Measurements from ENCODE around the gene CCL27.
A peak's percentile ranks its signal among the peaks of the same experiment; 100 is the strongest.

CCL27 gene

GRCh38 chr9:34655394-34655793 is 7.1 kb downstream of the CCL27 start:
- no peak for TF ChIP-seq CTCF (IDR thresholded peaks at IDR 0.05; ENCODE audit: low read depth, low read length)
- DNase-seq, result no peak
- Histone ChIP-seq H3K4me3 (ENCODE audit: low read depth, low read length) (peak overlapping the region; percentile 41), H3K27me3 (no peaks in the 10 kb centered on the region), H3K9me3 (no peaks in the 10 kb centered on the region), H3K36me3 (peaks cover 6% of the 10 kb centered on the region; the same call in 1 of the 2 replicates), H3K4me1 (peaks cover 44% of the 10 kb centered on the region)

GRCh38 chr9:34654323-34655051 is 8.0 kb downstream of the CCL27 start:
- H3K9me3 ChIP-seq, result no peaks in the 10 kb centered on the region
- DNase-seq, result peak; percentile 98
- H3K4me1 ChIP-seq, result peaks cover 44% of the 10 kb centered on the region
- TF ChIP-seq CTCF (IDR thresholded peaks at IDR 0.05; ENCODE audit: low read depth, low read length), result no peak
- no peaks in the 10 kb centered on the region for H3K27me3 ChIP-seq
- H3K4me3 ChIP-seq (ENCODE audit: low read depth, low read length), result peak overlapping the region; percentile 41
- peaks cover under 1% of the 10 kb centered on the region for H3K36me3 ChIP-seq

DNA sequence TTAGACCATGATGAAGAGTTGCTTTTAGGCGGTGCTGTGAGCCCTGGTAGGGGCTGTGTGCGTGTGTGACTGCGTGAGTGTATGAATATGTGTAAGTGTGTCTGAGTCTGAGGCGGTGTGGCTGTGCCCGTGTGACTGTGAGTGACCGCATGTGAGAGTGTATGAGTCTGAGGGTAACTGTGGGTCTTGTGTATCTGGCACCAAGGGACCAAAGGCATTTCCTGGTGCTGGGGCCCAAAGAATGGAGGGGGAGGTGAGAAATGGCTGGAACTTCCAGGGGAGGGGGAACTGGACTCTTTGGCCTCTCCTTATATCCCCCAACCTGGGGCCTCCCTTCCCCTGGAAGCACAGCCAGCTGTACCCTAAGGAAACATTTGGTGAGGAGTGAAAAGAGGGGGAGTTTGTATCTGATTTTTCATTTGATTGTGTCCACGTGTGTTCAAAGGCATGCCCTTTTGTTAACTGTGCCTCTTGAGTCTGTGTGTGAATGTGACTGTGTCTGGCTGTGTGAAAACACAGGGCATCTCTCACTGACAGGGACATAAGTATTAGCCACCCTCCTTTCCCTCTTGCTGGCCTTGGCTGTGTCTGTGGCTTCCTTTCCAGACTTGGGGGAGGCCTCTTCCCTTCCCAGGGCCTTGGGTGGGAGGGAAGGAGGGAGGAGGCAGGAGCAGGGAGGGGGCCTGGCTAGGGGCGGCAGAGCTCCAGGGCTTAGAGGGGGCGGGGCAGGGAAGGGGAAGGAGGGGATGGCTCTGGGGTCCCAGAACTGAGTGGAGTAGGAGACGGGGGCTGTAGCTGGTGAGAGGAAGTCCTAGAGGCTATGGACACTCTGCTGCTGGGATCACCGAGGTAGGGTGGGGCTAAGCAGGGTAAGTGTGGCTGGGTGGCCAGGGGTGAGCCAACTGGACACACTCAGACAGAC is 9.0 kb downstream of the CCL27 start:
- peaks cover 44% of the 10 kb centered on the region for H3K4me1 ChIP-seq
- H3K9me3 ChIP-seq, result no peaks in the 10 kb centered on the region
- peaks cover 11% of the 10 kb centered on the region for H3K36me3 ChIP-seq
- TF ChIP-seq CTCF (IDR thresholded peaks at IDR 0.05; ENCODE audit: low read depth, low read length), result no peak
- peak overlapping the region; percentile 59 for H3K4me3 ChIP-seq (ENCODE audit: low read depth, low read length)
- no peaks in the 10 kb centered on the region for H3K27me3 ChIP-seq
- peak; percentile 61 for DNase-seq

DNA sequence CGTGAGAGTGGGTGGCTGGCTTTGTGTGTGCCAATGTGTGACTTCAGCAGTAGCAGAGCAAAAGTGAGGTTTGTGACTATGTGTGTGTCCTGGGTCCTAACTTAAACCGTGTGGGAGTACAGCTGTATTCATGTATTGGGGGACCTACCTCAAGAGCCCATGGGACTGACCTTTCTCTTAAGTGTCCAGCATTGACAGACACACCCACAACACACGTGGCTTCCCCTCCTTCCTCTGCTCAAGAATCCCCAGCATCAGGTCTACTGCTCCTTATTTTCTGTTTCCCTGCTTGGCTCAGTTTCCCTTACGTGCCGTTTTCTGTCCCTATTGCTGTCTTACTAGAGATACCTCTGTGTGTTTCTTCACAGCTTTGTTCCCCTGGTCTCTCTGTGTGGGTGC is 9.9 kb downstream of the CCL27 start:
- DNase-seq, result no peak
- Histone ChIP-seq H3K4me1 (peaks cover 44% of the 10 kb centered on the region), H3K4me3 (ENCODE audit: low read depth, low read length) (peak overlapping the region; percentile 59)

GRCh38 chr9:34651876-34652601 is 10.4 kb downstream of the CCL27 start, which contains the start of gene IL11RA:
TSS of gene IL11RA (plus strand) at chr9:34652185. CDS start at chr9:34655218, 3,033 bp downstream.
- Histone ChIP-seq H3K4me3 (ENCODE audit: low read depth, low read length) (peak within 1 kb of the TSS; percentile 59), H3K36me3 (peaks cover 14% of the 10 kb centered on the region), H3K9me3 (no peaks in the 10 kb centered on the region), H3K27me3 (no peaks in the 10 kb centered on the region), H3K4me1 (peaks cover 44% of the 10 kb centered on the region)
- TF ChIP-seq CTCF (IDR thresholded peaks at IDR 0.05; ENCODE audit: low read depth, low read length), result no peak
- DNase-seq, result peak; percentile 76

More for the DNA sequence above, 9.9 kb downstream of the CCL27 start:
- no peaks in the 10 kb centered on the region for H3K27me3 ChIP-seq
- H3K36me3 ChIP-seq, result peaks cover 14% of the 10 kb centered on the region
- H3K9me3 ChIP-seq, result no peaks in the 10 kb centered on the region
- no peak for TF ChIP-seq CTCF (IDR thresholded peaks at IDR 0.05; ENCODE audit: low read depth, low read length)

Data from BE2C (cell line).